Progenitor cell of endocrine pancreas (in vitro differentiated cells): ENCODE measurements around the gene RND2. TPM values are rescaled to one million over a fixed set of nuclear protein-coding genes. Genes with fewer than 3 reads are reported as not detected.
"Not testable (repeated sequence)": the region's sequence is repeated elsewhere in the genome, so short reads cannot be mapped to it uniquely, and the experiment has no call there.

Experiments used
- DNase-seq: peaks from one replicate; pipeline ENCODE4 v3.0.0; 2021; ENCODE audit warnings: low spot score; ENCODE audit not compliant: unreplicated experiment
- H3K27ac Mint-ChIP-seq: 2 replicates; pipeline ENCODE4 v1.8.0; 2021; ENCODE audit warnings: mild to moderate bottlenecking, moderate library complexity, mixed read lengths
- H3K27me3 Mint-ChIP-seq: 2 replicates; pipeline ENCODE4 v1.8.0; 2021; ENCODE audit warnings: mixed read lengths
- H3K36me3 Mint-ChIP-seq: 2 replicates; pipeline ENCODE4 v1.8.0; 2022; ENCODE audit warnings: mixed read lengths; ENCODE audit not compliant: insufficient read depth
- H3K4me1 Mint-ChIP-seq: 2 replicates; pipeline ENCODE4 v1.8.0; 2021; ENCODE audit warnings: low read depth, mixed read lengths
- H3K4me3 Mint-ChIP-seq: 2 replicates; pipeline ENCODE4 v1.8.0; 2021; ENCODE audit warnings: low read depth, mild to moderate bottlenecking, moderate library complexity, mixed read lengths
- H3K9me3 Mint-ChIP-seq: 2 replicates; pipeline ENCODE4 v1.8.0; 2021; ENCODE audit warnings: low read depth, mixed read lengths
- CTCF ChIP-seq: fragments of 200-600 bp; sonication (generic); IDR thresholded peaks from one replicate; pipeline ENCODE4 v1.5.0; 2021; ENCODE audit warnings: antibody characterized with exemption, mild to moderate bottlenecking; ENCODE audit not compliant: unreplicated experiment
- total RNA-seq: library from RNA; stranded (reverse); gene quantifications from 2 replicates; pipeline ENCODE4 v1.2.1, GENCODE V29; 2021

Gene RND2
- total RNA-seq, 1 donor from 2014 or later, result 12.4 TPM

GRCh38 chr17:43043307-43043706 lies 18.3 kb downstream of the RND2 start:
- H3K36me3 Mint-ChIP-seq, result no peaks in the 10 kb centered on the region
- peaks cover 14% of the 10 kb centered on the region for H3K4me1 Mint-ChIP-seq
- TF ChIP-seq CTCF, result no peak
- H3K27me3 Mint-ChIP-seq, result no peaks in the 10 kb centered on the region
- DNase-seq, result no peak
- H3K27ac Mint-ChIP-seq, result peak overlapping the region; percentile 44
- H3K9me3 Mint-ChIP-seq, result no peaks in the 10 kb centered on the region
- H3K4me3 Mint-ChIP-seq, result no peak overlapping the region

- Mint-ChIP-seq H3K9me3 (no peaks in the 10 kb centered on the region), H3K27me3 (no peaks in the 10 kb centered on the region), H3K36me3 (no peaks in the 10 kb centered on the region), H3K27ac (no peak overlapping the region), H3K4me3 (no peak overlapping the region), H3K4me1 (peaks cover 14% of the 10 kb centered on the region)
- TF ChIP-seq CTCF, result no peak
- no peak for DNase-seq
These were observed 19.0 kb downstream of the RND2 start for GRCh38 chr17:43044024-43044423.

GRCh38 chr17:43051969-43052368 lies 26.9 kb downstream of the RND2 start:
- TF ChIP-seq CTCF, result no peak
- H3K9me3 Mint-ChIP-seq, result no peaks in the 10 kb centered on the region
- H3K4me1 Mint-ChIP-seq, result no peaks in the 10 kb centered on the region
- H3K27ac Mint-ChIP-seq, result no peak overlapping the region
- H3K4me3 Mint-ChIP-seq, result no peak overlapping the region
- H3K27me3 Mint-ChIP-seq, result no peaks in the 10 kb centered on the region
- H3K36me3 Mint-ChIP-seq, result peaks cover 12% of the 10 kb centered on the region
- DNase-seq, result no peak

GRCh38 chr17:43053008-43053407 lies 28.0 kb downstream of the RND2 start:
- not testable (repeated sequence) for DNase-seq, H3K9me3 Mint-ChIP-seq, H3K4me1 Mint-ChIP-seq, H3K4me3 Mint-ChIP-seq, H3K27ac Mint-ChIP-seq, H3K27me3 Mint-ChIP-seq
- H3K36me3 Mint-ChIP-seq, result peaks cover 13% of the 10 kb centered on the region

GRCh38 chr17:43056051-43056450 lies 31.0 kb downstream of the RND2 start:
- no peak overlapping the region for H3K4me3 Mint-ChIP-seq
- H3K27ac Mint-ChIP-seq, result no peak overlapping the region
- peaks cover 11% of the 10 kb centered on the region for H3K36me3 Mint-ChIP-seq
- H3K9me3 Mint-ChIP-seq, result no peaks in the 10 kb centered on the region
- TF ChIP-seq CTCF, result no peak
- no peaks in the 10 kb centered on the region for H3K4me1 Mint-ChIP-seq
- DNase-seq, result no peak
- H3K27me3 Mint-ChIP-seq, result no peaks in the 10 kb centered on the region

GRCh38 chr17:43062984-43063638 lies 38.1 kb downstream of the RND2 start:
- Mint-ChIP-seq H3K4me3 (no peak overlapping the region), H3K27me3 (no peaks in the 10 kb centered on the region), H3K9me3 (no peaks in the 10 kb centered on the region), H3K4me1 (no peaks in the 10 kb centered on the region), H3K27ac (no peak overlapping the region), H3K36me3 (peaks cover 2% of the 10 kb centered on the region)
- no peak for TF ChIP-seq CTCF
- DNase-seq, result no peak
